ENCODE measurements around the gene PTPN1. TPM values are rescaled to one million over a fixed set of nuclear protein-coding genes. Genes with fewer than 3 reads are reported as not detected.

Gene PTPN1
- total and polyA plus RNA-seq, 4 donors: 51.4 to 80.4 (median 64.7) TPM

- peaks cover 0 to 2% (median 0%) of the 10 kb centered on the region in 3 donors for H3K27me3 ChIP-seq (ENCODE audit: control insufficient read depth in 3 of 3, insufficient read depth in 3 of 3, low read length in 2 of 3)
- DNase-seq: no peak
- peaks cover 0 to 10% (median 8%) of the 10 kb centered on the region in 4 donors for H3K36me3 ChIP-seq (ENCODE audit: control insufficient read depth in 4 of 4, insufficient read depth in 4 of 4, low read length in 4 of 4)
- 54 to 71% methylated on average over 19 of the region's 19 CpGs for whole genome bisulfite sequencing, 2 donors
- no peak overlapping the region for H3K9ac ChIP-seq (ENCODE audit: insufficient read depth in 1 of 2, low read length in 2 of 2)
- no peaks in the 10 kb centered on the region for H3K9me3 ChIP-seq (ENCODE audit: control insufficient read depth in 4 of 4, insufficient read depth in 3 of 4, low read length in 3 of 4)
- no peak overlapping the region for H3K4me3 ChIP-seq
- TF ChIP-seq, protein P1, sequence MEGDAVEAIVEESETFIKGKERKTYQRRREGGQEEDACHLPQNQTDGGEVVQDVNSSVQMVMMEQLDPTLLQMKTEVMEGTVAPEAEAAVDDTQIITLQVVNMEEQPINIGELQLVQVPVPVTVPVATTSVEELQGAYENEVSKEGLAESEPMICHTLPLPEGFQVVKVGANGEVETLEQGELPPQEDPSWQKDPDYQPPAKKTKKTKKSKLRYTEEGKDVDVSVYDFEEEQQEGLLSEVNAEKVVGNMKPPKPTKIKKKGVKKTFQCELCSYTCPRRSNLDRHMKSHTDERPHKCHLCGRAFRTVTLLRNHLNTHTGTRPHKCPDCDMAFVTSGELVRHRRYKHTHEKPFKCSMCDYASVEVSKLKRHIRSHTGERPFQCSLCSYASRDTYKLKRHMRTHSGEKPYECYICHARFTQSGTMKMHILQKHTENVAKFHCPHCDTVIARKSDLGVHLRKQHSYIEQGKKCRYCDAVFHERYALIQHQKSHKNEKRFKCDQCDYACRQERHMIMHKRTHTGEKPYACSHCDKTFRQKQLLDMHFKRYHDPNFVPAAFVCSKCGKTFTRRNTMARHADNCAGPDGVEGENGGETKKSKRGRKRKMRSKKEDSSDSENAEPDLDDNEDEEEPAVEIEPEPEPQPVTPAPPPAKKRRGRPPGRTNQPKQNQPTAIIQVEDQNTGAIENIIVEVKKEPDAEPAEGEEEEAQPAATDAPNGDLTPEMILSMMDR (IDR thresholded peaks at IDR 0.05; ENCODE audit: control extremely low read depth, extremely low read depth): no peak
- H3K27ac ChIP-seq (ENCODE audit: low read depth in 1 of 2, low read length in 1 of 2): no peak overlapping the region
- peaks cover 0 to 14% (median 4%) of the 10 kb centered on the region in 5 donors for H3K4me1 ChIP-seq (ENCODE audit: control insufficient read depth in 5 of 5, insufficient read depth in 5 of 5, low read length in 5 of 5)
- ATAC-seq (ENCODE audit: insufficient read depth, low FRiP score): no peak
These were observed 82.3 kb downstream of the PTPN1 start for GRCh38 chr20:50592282-50593004.

- Histone ChIP-seq H3K27ac (ENCODE audit: low read depth in 1 of 2, low read length in 1 of 2) (no peak overlapping the region), H3K4me3 (no peak overlapping the region), H3K4me1 (ENCODE audit: control insufficient read depth in 5 of 5, insufficient read depth in 5 of 5, low read length in 5 of 5) (peaks cover 0 to 14% (median 4%) of the 10 kb centered on the region in 5 donors), H3K36me3 (ENCODE audit: control insufficient read depth in 4 of 4, insufficient read depth in 4 of 4, low read length in 4 of 4) (peaks cover 0 to 10% (median 4%) of the 10 kb centered on the region in 4 donors), H3K9ac (ENCODE audit: insufficient read depth in 1 of 2, low read length in 2 of 2) (no peak overlapping the region), H3K27me3 (ENCODE audit: control insufficient read depth in 3 of 3, insufficient read depth in 3 of 3, low read length in 2 of 3) (peaks cover 0 to 2% (median 0%) of the 10 kb centered on the region in 3 donors), H3K9me3 (ENCODE audit: control insufficient read depth in 4 of 4, insufficient read depth in 3 of 4, low read length in 3 of 4) (no peaks in the 10 kb centered on the region)
- no peak for ATAC-seq (ENCODE audit: insufficient read depth, low FRiP score)
- 96 to 98% methylated on average over 9 of the region's 9 CpGs for WGBS, 2 donors
- no peak for DNase-seq
- TF ChIP-seq, protein P1 (IDR thresholded peaks at IDR 0.05; ENCODE audit: control extremely low read depth, extremely low read depth): no peak
These were observed 82.8 kb downstream of the PTPN1 start for GRCh38 chr20:50593005-50593335.

GRCh38 chr20:50594231-50594590, 84.0 kb downstream of the PTPN1 start:
- no peak overlapping the region for H3K9ac ChIP-seq (ENCODE audit: insufficient read depth in 1 of 2, low read length in 2 of 2)
- no peak overlapping the region for H3K4me3 ChIP-seq
- H3K27me3 ChIP-seq (ENCODE audit: control insufficient read depth in 3 of 3, insufficient read depth in 3 of 3, low read length in 2 of 3): peaks cover 0 to 2% (median 0%) of the 10 kb centered on the region in 3 donors
- DNase-seq (no peak), ATAC-seq (ENCODE audit: insufficient read depth, low FRiP score) (no peak)
- 84 to 87% methylated on average over 11 of the region's 11 CpGs for WGBS, 2 donors
- no peak overlapping the region for H3K27ac ChIP-seq (ENCODE audit: low read depth in 1 of 2, low read length in 1 of 2)
- peaks cover 0 to 9% (median 4%) of the 10 kb centered on the region in 4 donors for H3K36me3 ChIP-seq (ENCODE audit: control insufficient read depth in 4 of 4, insufficient read depth in 4 of 4, low read length in 4 of 4)
- no peaks in the 10 kb centered on the region for H3K9me3 ChIP-seq (ENCODE audit: control insufficient read depth in 4 of 4, insufficient read depth in 3 of 4, low read length in 3 of 4)
- peaks cover 0 to 14% (median 4%) of the 10 kb centered on the region in 5 donors for H3K4me1 ChIP-seq (ENCODE audit: control insufficient read depth in 5 of 5, insufficient read depth in 5 of 5, low read length in 5 of 5)
- TF ChIP-seq, protein P1 (IDR thresholded peaks at IDR 0.05; ENCODE audit: control extremely low read depth, extremely low read depth): no peak

All from lung (tissue), 12 donors.